ENCODE data around the gene NAPB.

The NAPB gene

DNA sequence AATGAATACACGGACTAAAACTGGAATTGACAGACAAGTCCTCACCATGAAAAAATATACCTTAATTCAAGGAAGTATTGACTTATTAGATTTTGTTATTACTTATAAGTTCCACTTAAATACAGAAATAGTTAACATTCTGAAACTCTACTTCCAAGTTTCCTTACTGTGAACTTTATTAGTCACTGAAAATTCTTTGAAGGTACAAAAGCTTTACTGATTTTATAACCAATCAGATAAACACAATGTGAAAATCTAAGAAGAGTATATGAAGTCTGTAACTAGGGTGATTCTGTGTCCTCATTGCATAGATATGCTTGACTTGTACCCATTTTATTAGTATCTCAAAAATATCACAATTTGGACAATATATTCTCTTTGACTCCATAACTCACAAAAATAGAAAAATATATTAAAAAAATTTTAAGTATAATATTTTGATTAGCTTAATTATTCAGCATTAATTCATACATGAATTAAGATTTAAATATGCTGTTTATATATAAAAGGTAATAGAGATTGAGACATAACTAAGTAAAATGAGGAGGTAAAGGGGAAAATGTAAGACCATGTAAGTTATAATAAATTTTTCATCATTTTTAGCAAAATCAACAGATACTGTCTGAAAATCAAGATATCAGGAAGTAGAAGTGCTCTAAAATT lies 6.6 kb downstream of the NAPB start:
- no peak overlapping the region for H4K8ac ChIP-seq (ENCODE audit: low read depth, low read length)
- no peak overlapping the region for H3K18ac ChIP-seq (ENCODE audit: low read length)
- H3K14ac ChIP-seq (ENCODE audit: low read length), result no peak overlapping the region
- WGBS, 2 donors (ENCODE audit: extremely low coverage in 2 of 2, insufficient read length in 2 of 2, insufficient replicate concordance in 1 of 2), result no CpG with 5 or more reads among the region's 1 CpG
- no peak overlapping the region for H2BK12ac ChIP-seq (ENCODE audit: low read length)
- peaks cover 2% of the 10 kb centered on the region for H3K79me1 ChIP-seq (ENCODE audit: low read depth, low read length)
- no peak for DNase-seq (ENCODE audit: low spot score)
- H3K27ac ChIP-seq (replicated peaks; ENCODE audit: low read length), result no peak overlapping the region
- H2AK5ac ChIP-seq (ENCODE audit: low read depth, low read length), result no peak overlapping the region
- no peaks in the 10 kb centered on the region for H3K27me3 ChIP-seq (ENCODE audit: control insufficient read depth in 3 of 3, insufficient read depth in 3 of 3, low read depth in 1 of 3, low read length in 3 of 3)
- no peak overlapping the region for H2AFZ ChIP-seq (ENCODE audit: low read length)
- no peak overlapping the region for H2BK120ac ChIP-seq (ENCODE audit: low read depth, low read length)
- H4K91ac ChIP-seq (ENCODE audit: low read depth, low read length, poor library complexity), result no peak overlapping the region
- H3K23ac ChIP-seq (ENCODE audit: low read depth, low read length, poor library complexity), result no peak overlapping the region
- H3K4ac ChIP-seq (ENCODE audit: low read length), result no peak overlapping the region
- H3K4me2 ChIP-seq (ENCODE audit: insufficient read depth, low read length, poor library complexity, severe bottlenecking), result no peak overlapping the region
- H2BK5ac ChIP-seq (ENCODE audit: low read length), result no peak overlapping the region
- peaks cover 0 to 3% of the 10 kb centered on the region in 2 donors for H3K36me3 ChIP-seq (replicated peaks in 1 of 2; ENCODE audit: control insufficient read depth in 2 of 2, insufficient read depth in 2 of 2, low read length in 2 of 2)
- no peaks in the 10 kb centered on the region for H3K9me3 ChIP-seq (replicated peaks in 1 of 2; ENCODE audit: control insufficient read depth in 2 of 2, insufficient read depth in 1 of 2, low read depth in 1 of 2, low read length in 2 of 2)
- H3K4me3 ChIP-seq (ENCODE audit: low read length in 2 of 2), result no peak overlapping the region
- no peak overlapping the region for H3K9ac ChIP-seq (ENCODE audit: low read depth, low read length, poor library complexity)
- H2BK15ac ChIP-seq (ENCODE audit: low read length), result no peak overlapping the region
- peaks cover 0 to 1% of the 10 kb centered on the region in 2 donors for H3K4me1 ChIP-seq (ENCODE audit: control insufficient read depth in 2 of 2, insufficient read depth in 1 of 2, low read depth in 1 of 2, low read length in 2 of 2)

DNA sequence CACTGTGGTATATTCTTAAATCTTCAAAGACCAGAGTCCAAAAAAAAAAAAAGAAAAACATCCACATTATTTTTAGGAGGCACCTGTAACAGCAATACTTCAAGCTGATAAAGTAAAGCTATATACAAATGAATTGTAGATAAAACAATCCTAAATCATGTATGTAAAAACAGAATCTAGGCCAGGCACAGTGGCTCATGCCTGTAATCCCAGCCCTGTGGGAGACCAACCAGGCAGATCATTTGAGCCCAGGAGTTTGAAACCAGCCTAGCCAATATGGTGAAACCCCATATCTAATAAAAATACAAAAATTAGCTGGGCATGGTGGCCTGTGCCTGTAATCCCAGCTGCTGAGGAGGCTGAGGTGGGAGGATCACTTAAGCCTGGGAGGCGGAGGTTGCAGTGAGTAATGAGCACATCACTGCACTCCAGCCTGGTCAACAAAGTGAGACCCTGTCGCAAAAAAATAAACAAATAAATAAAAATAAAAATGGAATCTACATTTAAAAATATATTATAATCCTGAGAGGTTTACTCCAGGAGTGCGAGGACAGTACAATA lies 7.3 kb downstream of the NAPB start:
- Histone ChIP-seq H2BK5ac (ENCODE audit: low read length) (no peak overlapping the region), H2BK12ac (ENCODE audit: low read length) (no peak overlapping the region), H3K9ac (ENCODE audit: low read depth, low read length, poor library complexity) (no peak overlapping the region), H2AK5ac (ENCODE audit: low read depth, low read length) (no peak overlapping the region), H2BK120ac (ENCODE audit: low read depth, low read length) (no peak overlapping the region), H3K4me3 (ENCODE audit: low read length in 2 of 2) (no peak overlapping the region), H3K27ac (replicated peaks; ENCODE audit: low read length) (no peak overlapping the region), H3K18ac (ENCODE audit: low read length) (no peak overlapping the region), H3K23ac (ENCODE audit: low read depth, low read length, poor library complexity) (no peak overlapping the region), H3K4ac (ENCODE audit: low read length) (no peak overlapping the region), H3K9me3 (replicated peaks in 1 of 2; ENCODE audit: control insufficient read depth in 2 of 2, insufficient read depth in 1 of 2, low read depth in 1 of 2, low read length in 2 of 2) (no peaks in the 10 kb centered on the region), H4K91ac (ENCODE audit: low read depth, low read length, poor library complexity) (no peak overlapping the region), H3K4me1 (ENCODE audit: control insufficient read depth in 2 of 2, insufficient read depth in 1 of 2, low read depth in 1 of 2, low read length in 2 of 2) (no peaks in the 10 kb centered on the region), H3K79me1 (ENCODE audit: low read depth, low read length) (peaks cover 2% of the 10 kb centered on the region), H2BK15ac (ENCODE audit: low read length) (no peak overlapping the region), H3K36me3 (replicated peaks in 1 of 2; ENCODE audit: control insufficient read depth in 2 of 2, insufficient read depth in 2 of 2, low read length in 2 of 2) (peaks cover 0 to 3% of the 10 kb centered on the region in 2 donors), H3K27me3 (ENCODE audit: control insufficient read depth in 3 of 3, insufficient read depth in 3 of 3, low read depth in 1 of 3, low read length in 3 of 3) (no peaks in the 10 kb centered on the region), H3K4me2 (ENCODE audit: insufficient read depth, low read length, poor library complexity, severe bottlenecking) (no peak overlapping the region), H2AFZ (ENCODE audit: low read length) (no peak overlapping the region), H3K14ac (ENCODE audit: low read length) (no peak overlapping the region), H4K8ac (ENCODE audit: low read depth, low read length) (no peak overlapping the region)
- no peak for DNase-seq (ENCODE audit: low spot score)
- WGBS, 2 donors (ENCODE audit: extremely low coverage in 2 of 2, insufficient read length in 2 of 2, insufficient replicate concordance in 1 of 2), result no CpG with 5 or more reads among the region's 3 CpGs

DNA sequence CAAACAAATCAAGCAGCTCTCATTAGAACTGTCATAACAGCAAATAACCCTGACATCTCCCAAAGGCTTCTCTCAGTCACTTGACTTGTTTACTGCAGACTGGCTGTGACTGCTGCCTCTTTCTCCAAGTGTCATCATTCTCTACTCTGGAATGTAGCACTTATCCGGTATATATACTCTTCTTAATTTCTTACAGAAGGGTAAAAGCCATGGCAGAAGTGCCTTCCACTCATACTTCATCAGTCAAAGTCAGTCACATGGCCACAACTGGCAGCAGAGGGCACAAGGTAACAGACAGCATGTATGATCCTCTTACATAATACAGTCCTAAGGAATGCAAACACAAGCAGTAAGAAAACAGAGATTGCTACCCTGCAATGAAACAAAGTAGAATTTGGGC lies 9.3 kb downstream of the NAPB start:
- H3K79me1 ChIP-seq (ENCODE audit: low read depth, low read length), result peaks cover 2% of the 10 kb centered on the region
- H3K27ac ChIP-seq (replicated peaks; ENCODE audit: low read length), result no peak overlapping the region
- H3K23ac ChIP-seq (ENCODE audit: low read depth, low read length, poor library complexity), result no peak overlapping the region
- H2BK120ac ChIP-seq (ENCODE audit: low read depth, low read length), result no peak overlapping the region
- no peak for DNase-seq (ENCODE audit: low spot score)
- H2BK12ac ChIP-seq (ENCODE audit: low read length), result no peak overlapping the region
- H2BK5ac ChIP-seq (ENCODE audit: low read length), result no peak overlapping the region
- H3K18ac ChIP-seq (ENCODE audit: low read length), result no peak overlapping the region
- H3K4me3 ChIP-seq (ENCODE audit: low read length in 2 of 2), result no peak overlapping the region
- no peaks in the 10 kb centered on the region for H3K4me1 ChIP-seq (ENCODE audit: control insufficient read depth in 2 of 2, insufficient read depth in 1 of 2, low read depth in 1 of 2, low read length in 2 of 2)
- WGBS, 2 donors (ENCODE audit: extremely low coverage in 2 of 2, insufficient read length in 2 of 2, insufficient replicate concordance in 1 of 2), result no CpG with 5 or more reads among the region's 1 CpG
- no peak overlapping the region for H2BK15ac ChIP-seq (ENCODE audit: low read length)
- H4K8ac ChIP-seq (ENCODE audit: low read depth, low read length), result no peak overlapping the region
- H2AK5ac ChIP-seq (ENCODE audit: low read depth, low read length), result no peak overlapping the region
- no peak overlapping the region for H2AFZ ChIP-seq (ENCODE audit: low read length)
- H3K9ac ChIP-seq (ENCODE audit: low read depth, low read length, poor library complexity), result no peak overlapping the region
- H3K4me2 ChIP-seq (ENCODE audit: insufficient read depth, low read length, poor library complexity, severe bottlenecking), result no peak overlapping the region
- no peaks in the 10 kb centered on the region for H3K9me3 ChIP-seq (replicated peaks in 1 of 2; ENCODE audit: control insufficient read depth in 2 of 2, insufficient read depth in 1 of 2, low read depth in 1 of 2, low read length in 2 of 2)
- no peak overlapping the region for H3K14ac ChIP-seq (ENCODE audit: low read length)
- no peak overlapping the region for H3K4ac ChIP-seq (ENCODE audit: low read length)
- peaks cover 0 to 3% of the 10 kb centered on the region in 2 donors for H3K36me3 ChIP-seq (replicated peaks in 1 of 2; ENCODE audit: control insufficient read depth in 2 of 2, insufficient read depth in 2 of 2, low read length in 2 of 2)
- H4K91ac ChIP-seq (ENCODE audit: low read depth, low read length, poor library complexity), result no peak overlapping the region
- H3K27me3 ChIP-seq (ENCODE audit: control insufficient read depth in 3 of 3, insufficient read depth in 3 of 3, low read depth in 1 of 3, low read length in 3 of 3), result no peaks in the 10 kb centered on the region

DNA sequence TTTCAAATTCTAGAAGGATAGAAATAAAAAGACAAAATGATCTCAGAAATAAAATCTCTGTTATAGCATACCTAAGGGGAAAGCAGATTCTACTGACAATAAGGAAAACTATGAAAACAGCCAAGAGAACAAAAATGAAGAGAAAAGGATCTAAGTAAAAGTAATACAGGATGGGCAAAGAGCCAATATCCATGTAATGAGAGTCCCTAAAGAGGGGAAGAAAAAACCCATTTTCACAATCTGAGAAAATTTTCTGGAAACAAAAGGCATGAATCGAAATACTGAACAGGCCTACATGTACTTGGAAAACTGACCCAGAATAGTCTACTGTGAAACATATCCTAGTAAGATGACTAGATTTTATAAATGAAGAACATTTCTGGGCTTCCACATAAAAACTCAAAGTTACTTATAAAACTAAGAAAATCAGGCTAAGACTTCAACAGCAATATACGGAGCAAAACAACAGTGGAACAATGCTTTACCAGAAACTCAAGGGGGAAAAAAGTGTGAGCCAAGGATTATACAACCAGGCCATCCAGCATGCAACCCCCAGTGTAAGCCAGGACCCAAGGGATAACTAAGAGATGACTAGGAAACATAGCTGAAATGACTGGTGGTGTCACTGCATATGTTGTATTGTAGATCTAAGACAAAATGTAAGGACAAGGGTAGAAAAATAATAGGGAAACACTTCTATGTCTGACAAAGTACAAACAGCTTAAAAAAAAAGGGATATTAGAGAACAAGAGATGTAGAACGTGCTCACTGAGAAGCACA lies 10.2 kb downstream of the NAPB start:
- DNase-seq (ENCODE audit: low spot score), result no peak
- H2AFZ ChIP-seq (ENCODE audit: low read length), result no peak overlapping the region
- no peaks in the 10 kb centered on the region for H3K9me3 ChIP-seq (replicated peaks in 1 of 2; ENCODE audit: control insufficient read depth in 2 of 2, insufficient read depth in 1 of 2, low read depth in 1 of 2, low read length in 2 of 2)
- no peak overlapping the region for H3K9ac ChIP-seq (ENCODE audit: low read depth, low read length, poor library complexity)
- no peak overlapping the region for H3K14ac ChIP-seq (ENCODE audit: low read length)
- no peaks in the 10 kb centered on the region for H3K4me1 ChIP-seq (ENCODE audit: control insufficient read depth in 2 of 2, insufficient read depth in 1 of 2, low read depth in 1 of 2, low read length in 2 of 2)
- H3K36me3 ChIP-seq (replicated peaks in 1 of 2; ENCODE audit: control insufficient read depth in 2 of 2, insufficient read depth in 2 of 2, low read length in 2 of 2), result peaks cover 0 to 3% of the 10 kb centered on the region in 2 donors
- no peak overlapping the region for H3K18ac ChIP-seq (ENCODE audit: low read length)
- no peak overlapping the region for H2BK5ac ChIP-seq (ENCODE audit: low read length)
- H3K4me3 ChIP-seq (ENCODE audit: low read length in 2 of 2), result no peak overlapping the region
- no peak overlapping the region for H2BK120ac ChIP-seq (ENCODE audit: low read depth, low read length)
- H4K91ac ChIP-seq (ENCODE audit: low read depth, low read length, poor library complexity), result no peak overlapping the region
- H3K27ac ChIP-seq (replicated peaks; ENCODE audit: low read length), result no peak overlapping the region
- H3K23ac ChIP-seq (ENCODE audit: low read depth, low read length, poor library complexity), result no peak overlapping the region
- H2BK12ac ChIP-seq (ENCODE audit: low read length), result no peak overlapping the region
- no peak overlapping the region for H2BK15ac ChIP-seq (ENCODE audit: low read length)
- H4K8ac ChIP-seq (ENCODE audit: low read depth, low read length), result no peak overlapping the region
- H3K4ac ChIP-seq (ENCODE audit: low read length), result no peak overlapping the region
- no peak overlapping the region for H3K4me2 ChIP-seq (ENCODE audit: insufficient read depth, low read length, poor library complexity, severe bottlenecking)
- no peak overlapping the region for H2AK5ac ChIP-seq (ENCODE audit: low read depth, low read length)
- no peaks in the 10 kb centered on the region for H3K27me3 ChIP-seq (ENCODE audit: control insufficient read depth in 3 of 3, insufficient read depth in 3 of 3, low read depth in 1 of 3, low read length in 3 of 3)
- WGBS, 2 donors (ENCODE audit: extremely low coverage in 2 of 2, insufficient read length in 2 of 2, insufficient replicate concordance in 1 of 2), result no CpG with 5 or more reads among the region's 3 CpGs
- H3K79me1 ChIP-seq (ENCODE audit: low read depth, low read length), result peaks cover 2% of the 10 kb centered on the region

Data from neuronal stem cell (in vitro differentiated cells).